ENCODE measurements around the gene CTNNA3.

Gene CTNNA3

GRCh38 chr10:66176772-66177171, 1519.2 kb downstream of the CTNNA3 start:
- no peak for DNase-seq

GRCh38 chr10:66167816-66168215, 1528.2 kb downstream of the CTNNA3 start:
- DNase-seq, result no peak

DNA sequence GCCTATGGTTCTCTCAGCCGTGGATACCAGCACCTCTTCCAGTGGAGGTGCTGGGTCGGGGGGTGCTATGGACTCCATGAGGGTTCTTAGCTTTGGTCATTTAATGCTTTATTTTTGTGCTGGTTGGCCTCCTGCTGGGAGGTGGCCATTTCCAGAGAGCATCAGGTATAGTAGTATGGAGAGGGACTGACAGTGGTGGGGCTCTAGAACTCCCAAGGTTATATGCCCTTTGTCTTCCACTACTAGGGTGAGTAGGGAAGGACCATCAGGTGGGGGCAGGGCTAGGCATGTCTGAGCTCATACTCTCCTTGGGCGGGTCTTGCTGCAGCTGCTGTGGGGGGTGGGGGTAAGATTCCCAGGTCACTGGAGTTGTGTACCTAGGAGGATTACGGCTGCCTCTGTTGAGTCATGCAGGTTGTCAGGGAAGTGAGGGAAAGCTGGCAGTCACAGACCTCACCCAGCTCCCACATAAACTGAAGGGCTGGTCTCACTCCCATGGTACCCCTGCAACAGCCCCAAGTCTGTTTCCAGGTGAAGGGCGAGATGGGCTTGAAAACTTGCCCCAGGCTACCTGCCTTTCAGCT, 1533.3 kb downstream of the CTNNA3 start:
- no peak for DNase-seq

DNA sequence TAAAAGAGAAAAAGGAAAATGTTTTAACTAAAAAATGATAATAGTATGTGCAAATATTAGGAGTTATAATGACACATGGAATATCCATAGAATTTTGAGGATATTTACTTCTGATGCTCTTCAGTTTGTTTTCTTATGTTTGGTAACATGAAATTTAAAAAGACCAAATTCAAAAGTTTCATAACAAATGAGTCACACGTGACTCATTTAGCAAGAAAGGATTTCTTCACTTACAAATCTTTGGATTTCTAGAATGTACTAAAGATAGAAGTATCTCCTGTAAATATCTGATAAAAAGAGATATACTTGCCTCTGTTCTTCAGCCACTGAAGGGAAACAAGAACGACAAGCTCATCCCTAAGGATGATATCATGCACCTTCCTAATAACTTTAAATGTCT, 1544.6 kb downstream of the CTNNA3 start:
- DNase-seq, result no peak

- DNase-seq, result no peak
Measured at GRCh38 chr10:66148312-66148711, 1547.7 kb downstream of the CTNNA3 start.

GRCh38 chr10:66144016-66144415, 1552.0 kb downstream of the CTNNA3 start:
- DNase-seq, result no peak

- DNase-seq, result no peak
Measured at GRCh38 chr10:66102756-66103155, 1593.2 kb downstream of the CTNNA3 start.

- no peak for DNase-seq
Measured at GRCh38 chr10:66098595-66099480, 1597.2 kb downstream of the CTNNA3 start.

GRCh38 chr10:66095610-66096009, 1600.4 kb downstream of the CTNNA3 start:
- DNase-seq, result no peak

DNA sequence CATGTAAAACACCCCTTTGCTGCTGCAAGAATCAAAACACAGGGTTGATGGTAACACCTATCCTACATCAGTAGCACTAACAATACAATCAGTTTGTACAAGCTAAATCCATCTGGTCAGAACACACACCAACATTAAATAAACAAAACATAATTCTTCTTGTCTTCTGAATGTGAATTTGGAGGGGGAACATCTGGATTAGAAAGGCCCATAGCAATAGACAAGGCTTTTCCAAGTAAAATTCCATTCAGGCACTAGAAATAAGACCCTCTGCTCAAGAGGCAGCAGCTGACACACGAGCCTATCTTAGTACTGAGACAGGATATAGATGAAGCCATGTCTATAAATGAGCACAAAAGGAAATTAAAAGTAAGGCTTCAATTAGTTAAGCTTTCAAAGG, 1610.1 kb downstream of the CTNNA3 start:
- DNase-seq, result no peak

GRCh38 chr10:66071907-66072306, 1624.1 kb downstream of the CTNNA3 start:
- no peak for DNase-seq

GRCh38 chr10:66058594-66058993, 1637.4 kb downstream of the CTNNA3 start:
- DNase-seq, result no peak

- DNase-seq, result no peak
Measured at GRCh38 chr10:66049335-66049734, 1646.7 kb downstream of the CTNNA3 start.

DNA sequence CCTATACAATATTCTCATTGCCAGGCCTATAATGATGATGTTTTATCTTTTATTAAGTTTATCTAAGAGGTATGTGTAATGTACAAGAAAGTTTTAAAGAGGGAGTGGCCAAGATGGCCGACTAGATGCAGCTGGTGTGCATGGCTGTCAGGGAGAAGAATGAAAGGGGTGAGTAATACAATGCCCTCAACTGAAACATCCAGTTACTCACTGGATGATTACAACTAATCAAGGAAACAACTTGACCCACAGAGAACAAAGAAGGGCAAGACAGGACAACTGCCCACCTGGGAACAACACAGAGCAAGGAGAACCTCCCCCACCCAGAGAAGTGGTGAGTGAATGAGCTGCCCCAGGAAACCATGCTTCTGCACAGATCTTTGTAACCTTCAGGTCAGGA, 1650.1 kb downstream of the CTNNA3 start:
- no peak for DNase-seq

GRCh38 chr10:66041771-66042170, 1654.2 kb downstream of the CTNNA3 start:
- DNase-seq, result no peak

DNA sequence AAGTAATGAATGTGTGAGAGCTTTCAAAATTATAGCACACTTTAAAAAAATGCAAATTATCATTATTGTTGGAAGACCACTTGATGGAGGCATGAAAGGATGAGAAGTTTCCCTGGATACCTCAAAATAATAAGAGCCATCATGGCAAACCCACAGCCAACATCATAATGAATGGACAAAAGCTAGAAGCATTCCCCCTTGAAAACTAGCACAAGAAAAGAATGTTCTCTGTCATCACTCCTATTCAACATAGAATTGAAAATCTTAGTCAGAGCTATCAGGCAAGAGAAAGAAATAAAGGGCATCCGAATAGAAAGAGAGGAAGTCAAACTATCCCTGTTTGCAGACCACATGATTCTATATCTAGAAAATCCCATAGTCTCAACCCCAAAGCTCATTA, 1657.4 kb downstream of the CTNNA3 start:
- no peak for DNase-seq

GRCh38 chr10:66026321-66026720, 1669.7 kb downstream of the CTNNA3 start:
- DNase-seq, result no peak

GRCh38 chr10:66025186-66025585, 1670.8 kb downstream of the CTNNA3 start:
- no peak for DNase-seq

- DNase-seq, result no peak
Measured at GRCh38 chr10:66021423-66021822, 1674.6 kb downstream of the CTNNA3 start.

DNA sequence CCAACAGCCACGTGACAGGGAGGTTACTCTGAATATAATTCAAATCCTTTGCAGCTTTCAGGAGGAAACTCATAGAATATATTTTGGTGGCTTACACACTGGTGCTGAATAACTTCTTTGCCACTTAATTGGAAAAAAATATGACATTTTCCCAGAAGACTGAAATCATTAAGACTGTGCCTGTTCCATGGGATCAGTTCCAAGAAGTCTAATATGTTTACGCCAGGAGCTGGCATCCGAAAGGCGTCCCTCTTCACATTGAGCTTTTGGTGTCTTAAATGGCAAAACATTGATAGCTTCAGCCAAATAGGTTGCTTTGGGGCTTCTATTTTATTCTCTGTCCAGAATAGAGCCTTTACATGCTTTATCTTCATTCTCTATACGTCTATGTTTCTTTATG, 1687.8 kb downstream of the CTNNA3 start:
- no peak for DNase-seq

GRCh38 chr10:66006411-66006810, 1689.6 kb downstream of the CTNNA3 start:
- no peak for DNase-seq

DNA sequence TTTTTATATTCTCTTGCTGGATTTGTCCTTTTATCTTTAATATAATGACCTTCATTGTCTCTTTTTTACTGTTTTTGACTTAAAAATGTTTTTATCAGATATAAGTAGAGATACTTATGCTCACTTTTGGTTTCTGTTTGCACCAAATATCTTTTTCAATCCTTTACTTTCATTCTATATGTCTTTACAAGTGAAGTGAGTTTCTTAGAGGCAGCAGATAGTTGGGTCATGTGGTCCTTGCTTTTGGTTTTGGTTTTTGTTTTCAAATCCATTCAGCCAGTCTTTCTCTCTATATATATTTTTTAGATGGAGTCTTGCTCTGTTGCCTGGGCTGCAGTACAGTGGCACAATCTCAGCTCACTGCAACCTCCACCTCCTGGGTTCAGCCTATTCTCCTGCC, 1702.5 kb downstream of the CTNNA3 start:
- no peak for DNase-seq

GRCh38 chr10:65968871-65969270, 1727.1 kb downstream of the CTNNA3 start:
- no peak for DNase-seq

DNA sequence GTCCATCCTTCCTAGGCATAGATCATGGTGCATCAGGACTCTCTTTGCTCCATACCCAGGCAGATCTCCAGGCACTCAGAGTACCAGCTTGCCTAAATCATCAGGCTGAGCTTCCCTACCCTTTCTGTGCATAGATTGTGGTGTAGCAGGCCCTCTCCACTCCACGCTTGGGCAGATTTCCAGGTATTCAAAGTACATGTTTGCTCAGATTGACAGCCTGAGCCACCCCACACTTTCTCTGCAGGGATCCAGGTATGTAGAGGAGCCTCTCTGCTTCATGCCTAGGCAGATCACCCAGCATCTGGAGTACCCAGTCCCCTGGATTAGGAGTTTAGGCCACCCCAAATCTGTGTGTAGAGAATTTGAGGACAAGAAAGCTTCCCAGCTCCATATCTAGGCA, 1727.6 kb downstream of the CTNNA3 start:
- no peak for DNase-seq

DNA sequence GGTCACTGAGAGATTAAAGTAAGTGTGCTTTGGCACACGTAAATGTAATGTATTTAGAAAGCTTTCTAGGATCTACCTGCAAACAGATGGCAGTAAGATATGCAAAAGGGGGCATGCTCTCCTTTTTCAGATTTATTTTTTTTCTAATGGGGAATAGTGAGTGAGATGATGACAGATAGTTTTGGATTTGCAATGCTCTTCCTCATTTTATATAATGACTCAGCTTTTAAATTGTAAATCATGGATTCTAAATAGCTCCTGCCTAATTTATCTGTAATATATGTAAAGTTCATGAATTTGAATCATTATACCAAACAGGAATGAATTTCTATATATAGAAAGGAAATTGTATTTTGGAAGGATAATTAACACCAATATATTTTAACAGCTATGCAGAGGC, 1731.8 kb downstream of the CTNNA3 start:
- DNase-seq, result no peak
